HepG2 (cell line): ENCODE results near the gene ARHGEF10L. TPM values are rescaled to one million over a fixed set of nuclear protein-coding genes. Genes with fewer than 3 reads are reported as not detected.

Experiments used
- ATAC-seq: fragments of 200-7000 bp; cut with Tn5 transposase; 3 replicates; pipeline ENCODE4 v1.9.1; 2020; ENCODE audit warnings: mild to moderate bottlenecking, moderate library complexity
- BruUV-seq: library from RNA; stranded (reverse); fragments of 400-500 nt; replicated peaks from 2 replicates; lab custom pipeline; 2021; lab: Mats Ljungman, UMichigan
- CTCF ChIA-PET: fragments of 300-600 bp; formaldehyde crosslinking; extraction: SDS; loops from one replicate; lab custom pipeline; 2021; ENCODE audit warnings: low total read pairs, inconsistent platforms, low intra/inter-chr PET ratio; lab: Yijun Ruan, JAX
- POLR2A ChIA-PET: fragments of 350-600 bp; sonication (Branson Sonifier 250); formaldehyde crosslinking; loops from one replicate; lab custom pipeline; 2020; ENCODE audit warnings: antibody characterized with exemption, inconsistent platforms; lab: Yijun Ruan, JAX
- DNase-seq: peaks from one replicate; pipeline ENCODE4 v3.0.0-alpha.2; 2015; ENCODE audit warnings: low spot score
- FAIRE-seq: peaks from 3 replicates; lab custom pipeline; 2011; peaks lifted over from hg19 to GRCh38; lab: Jason Lieb, UNC
- H2AFZ ChIP-seq: one replicate; pipeline ENCODE4 v1.6.1; 2011; ENCODE audit warnings: low read length, inconsistent platforms
- H3K27ac ChIP-seq: fragments of 300-600 bp; 3 replicates; pipeline ENCODE4 v1.8.0; 2011; ENCODE audit warnings: mixed run types, mild to moderate bottlenecking, mixed read lengths, low read length, inconsistent platforms; ENCODE audit not compliant: insufficient read depth; ENCODE audit errors: extremely low read length
- H3K27me3 ChIP-seq, 2 experiments: fragments of 200-600 bp in 1 of 2; 2 replicates in 1 of 2; 3 replicates in 1 of 2; pipeline versions ENCODE4 v1.6.0 to v1.8.0; 2011; ENCODE audit warnings: low read length in 2 of 2, mild to moderate bottlenecking in 2 of 2, moderate library complexity in 2 of 2, inconsistent platforms in 1 of 2; ENCODE audit not compliant: insufficient read depth in 2 of 2, control insufficient read depth in 1 of 2
- H3K36me3 ChIP-seq, 2 experiments: fragments of 200-600 bp in 1 of 2; replicated peaks in 1 of 2; 2 replicates in 1 of 2; 3 replicates in 1 of 2; pipeline versions ENCODE4 v1.5.1 to v1.8.0; 2011; ENCODE audit warnings: low read length in 2 of 2, inconsistent platforms in 1 of 2; ENCODE audit not compliant: insufficient read depth in 2 of 2, control insufficient read depth in 1 of 2
- H3K4me1 ChIP-seq: 2 replicates; pipeline ENCODE4 v1.5.1; 2012; ENCODE audit warnings: low read length, inconsistent platforms; ENCODE audit not compliant: insufficient read depth
- H3K4me2 ChIP-seq: 2 replicates; pipeline ENCODE4 v1.6.0; 2011; ENCODE audit warnings: low read depth, low read length, inconsistent platforms
- H3K4me3 ChIP-seq, 3 experiments: fragments of 200-600 bp in 1 of 3; sonication (generic), shearing (Covaris generic) in 1 of 3; replicated peaks in 1 of 3; 2 replicates each; pipeline ENCODE4 v1.5.1; 2011 to 2016; ENCODE audit warnings: low read length in 3 of 3, inconsistent platforms in 2 of 3, low read depth in 2 of 3, mild to moderate bottlenecking in 2 of 3, control low read depth in 1 of 3, mixed read lengths in 1 of 3; ENCODE audit not compliant: insufficient read depth in 1 of 3
- H3K79me2 ChIP-seq: one replicate; pipeline ENCODE4 v1.6.1; 2011; ENCODE audit warnings: low read length, inconsistent platforms; ENCODE audit not compliant: insufficient read depth
- H3K9ac ChIP-seq: 2 replicates; pipeline ENCODE4 v1.6.0; 2011; ENCODE audit warnings: mild to moderate bottlenecking, low read depth, low read length, inconsistent platforms; ENCODE audit not compliant: insufficient read depth
- H3K9me3 ChIP-seq: 2 replicates; pipeline ENCODE4 v1.5.1; 2012; ENCODE audit warnings: mild to moderate bottlenecking, low read length
- H4K20me1 ChIP-seq: 2 replicates; pipeline ENCODE4 v1.6.0; 2011; ENCODE audit warnings: inconsistent platforms, mild to moderate bottlenecking, low read length, moderate library complexity; ENCODE audit not compliant: insufficient read depth
- AGO2 ChIP-seq: fragments of 200-400 bp; formaldehyde crosslinking; optimal IDR thresholded peaks from 2 replicates; pipeline ENCODE3; 2017; ENCODE audit warnings: mild to moderate bottlenecking, low read depth, low read length, moderate library complexity
- GABPA ChIP-seq, 2 experiments: IDR thresholded peaks; 2 replicates each; pipeline ENCODE4 v1.6.1; 2011 to 2016; ENCODE audit warnings: low read depth in 2 of 2, low read length in 1 of 2, missing biosample characterization in 1 of 2, missing genetic modification characterization in 1 of 2
- KLF13 ChIP-seq: sonication (generic); formaldehyde crosslinking; IDR thresholded peaks from 2 replicates; pipeline ENCODE4 v1.4.0; 2020; ENCODE audit warnings: mild to moderate bottlenecking, missing genetic modification reagents
- NAIF1 ChIP-seq: sonication (generic); formaldehyde crosslinking; IDR thresholded peaks from 2 replicates; pipeline ENCODE4 v1.5.0; 2020; ENCODE audit warnings: mild to moderate bottlenecking, missing genetic modification reagents, borderline replicate concordance
- ONECUT2 ChIP-seq: sonication (generic); formaldehyde crosslinking; IDR thresholded peaks from 2 replicates; pipeline ENCODE4 v1.4.0; 2020; ENCODE audit warnings: missing genetic modification reagents
- PHB2 ChIP-seq: fragments of 450-650 bp; IDR thresholded peaks from 2 replicates; pipeline ENCODE4 v1.6.1; 2018; ENCODE audit not compliant: partially characterized antibody
- RBM22 ChIP-seq: fragments of 200-400 bp; formaldehyde crosslinking; optimal IDR thresholded peaks from 2 replicates; pipeline ENCODE3; 2017; ENCODE audit warnings: mild to moderate bottlenecking, low read length, moderate library complexity
- TMF1 ChIP-seq: sonication (generic); formaldehyde crosslinking; IDR thresholded peaks from 2 replicates; pipeline ENCODE4 v1.8.1; 2022; ENCODE audit warnings: low read depth, missing genetic modification reagents
- ZKSCAN8 ChIP-seq: IDR thresholded peaks from 2 replicates; pipeline ENCODE4 v1.6.1; 2016; ENCODE audit warnings: borderline replicate concordance, missing genetic modification reagents, missing compliant biosample characterization
- ZNF354B ChIP-seq: sonication (generic); formaldehyde crosslinking; IDR thresholded peaks from 2 replicates; pipeline ENCODE4 v1.8.0; 2022; ENCODE audit warnings: mild to moderate bottlenecking, missing genetic modification reagents
- ZNF547 ChIP-seq: sonication (generic); formaldehyde crosslinking; IDR thresholded peaks from 2 replicates; pipeline ENCODE4 v1.5.1; 2020; ENCODE audit warnings: mild to moderate bottlenecking, missing genetic modification reagents
- ZNF550 ChIP-seq: sonication (generic); formaldehyde crosslinking; IDR thresholded peaks from 2 replicates; pipeline ENCODE4 v1.4.0; 2020; ENCODE audit warnings: mild to moderate bottlenecking, missing genetic modification reagents, borderline replicate concordance
- ZNF850 ChIP-seq: sonication (generic); formaldehyde crosslinking; conservative IDR thresholded peaks from 2 replicates; pipeline ENCODE4 v1.9.0; 2021; ENCODE audit warnings: mild to moderate bottlenecking, missing genetic modification reagents
- WGBS: methylation state at CpG from one replicate; pipeline ENCODE4 v1.1.6; 2017; ENCODE audit warnings: low lambda C conversion rate; 5-methylcytosine and 5-hydroxymethylcytosine counted together
- in situ Hi-C: cut with HindIII; loops from 2 replicates; pipeline ENCODE4 v1.10.0; 2017; ENCODE audit warnings: low pct_unique_long_range_greater_than_20kb; ENCODE audit not compliant: extremely low pct_ligation_motif_present
- intact Hi-C: fragments of 100-400 bp; cut with micrococcal nuclease; formaldehyde crosslinking; loops from one replicate; pipeline ENCODE4 v1.10.0; 2022; ENCODE audit not compliant: unreplicated experiment
- polyA plus RNA-seq, 8 experiments: library from polyadenylated mRNA; depleted of rRNA in 3 of 8; stranded (reverse) in 7 of 8; unstranded in 1 of 8; fragments of >200 nt; fragmentation: Illumina TruSeq in 4 of 8; extraction: Trizol in 4 of 8; gene quantifications; 2 replicates each; pipeline versions ENCODE4 v1.2.1 to v1.2.3, GENCODE V29; 2011 to 2016; ENCODE audit warnings: low read depth in 4 of 8, missing spikeins in 1 of 8, mixed read lengths in 1 of 8; ENCODE audit not compliant: insufficient read depth in 1 of 8
- total RNA-seq, 5 experiments: library from RNA; depleted of rRNA; stranded (reverse); fragments of >200 nt; fragmentation: Illumina TruSeq; extraction: Trizol; gene quantifications; 2 replicates each; pipeline ENCODE4 v1.2.3, GENCODE V29; 2016; ENCODE audit warnings: low read depth in 1 of 5
- TF ChIP-seq, protein P1 (sequence below): sonication (generic); formaldehyde crosslinking; IDR thresholded peaks from 2 replicates; pipeline ENCODE4 v1.4.0; 2020; ENCODE audit warnings: missing genetic modification reagents
- TF ChIP-seq, protein P2 (sequence below): sonication (generic); formaldehyde crosslinking; IDR thresholded peaks from 2 replicates; pipeline ENCODE4 v1.8.0; 2022; ENCODE audit warnings: mild to moderate bottlenecking, missing genetic modification reagents, borderline replicate concordance
- TF ChIP-seq, protein P3 (sequence below): sonication (generic); formaldehyde crosslinking; IDR thresholded peaks from 2 replicates; pipeline ENCODE4 v1.5.1; 2020; ENCODE audit warnings: missing genetic modification reagents, mild to moderate bottlenecking, borderline replicate concordance
- TF ChIP-seq, protein P4 (sequence below): conservative IDR thresholded peaks from 2 replicates; pipeline ENCODE4 v1.6.1; 2018; ENCODE audit warnings: missing genetic modification reagents

The ARHGEF10L gene
- total and polyA plus RNA-seq, 2 of the 13 experiments (the other 11 are each of a cell fraction or from before 2014, with no cell fraction given): 46.5 to 78.3 TPM

DNA sequence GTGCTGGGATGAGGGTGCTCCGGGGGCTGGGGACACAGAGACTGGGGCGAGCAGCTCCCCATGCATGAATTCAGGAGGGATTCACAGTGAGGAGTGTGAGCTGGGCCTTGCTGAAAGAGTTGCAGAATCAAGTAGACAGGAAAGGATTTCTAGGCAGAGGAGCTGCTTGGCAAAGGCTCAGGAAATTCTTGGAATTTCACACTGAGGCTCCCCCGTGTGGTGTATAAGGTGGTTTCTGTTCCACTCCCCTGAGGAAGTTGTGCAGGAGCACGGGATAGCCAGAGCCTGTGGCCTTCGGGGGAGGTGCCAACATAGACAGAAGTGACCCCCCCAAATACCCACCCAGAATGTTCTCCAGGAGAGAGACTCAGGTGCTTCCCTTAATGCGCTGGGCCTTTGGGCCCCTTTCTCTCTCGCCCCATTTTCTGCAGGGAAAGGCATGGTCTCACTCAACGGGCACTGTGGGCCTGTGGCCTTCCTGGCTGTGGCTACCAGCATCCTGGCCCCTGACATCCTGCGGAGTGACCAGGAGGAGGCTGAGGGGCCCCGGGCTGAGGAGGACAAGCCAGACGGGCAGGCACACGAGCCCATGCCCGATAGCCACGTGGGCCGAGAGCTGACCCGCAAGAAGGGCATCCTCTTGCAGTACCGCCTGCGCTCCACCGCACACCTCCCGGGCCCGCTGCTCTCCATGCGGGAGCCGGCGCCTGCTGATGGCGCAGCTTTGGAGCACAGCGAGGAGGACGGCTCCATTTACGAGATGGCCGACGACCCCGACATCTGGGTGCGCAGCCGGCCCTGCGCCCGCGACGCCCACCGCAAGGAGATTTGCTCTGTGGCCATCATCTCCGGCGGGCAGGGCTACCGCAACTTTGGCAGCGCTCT, 157.2 kb downstream of the ARHGEF10L start (continued):
- no peak for TF ChIP-seq PHB2
- TF ChIP-seq ONECUT2 (CRISPR knock-in tag): no peak
- peak; percentile 89 for TF ChIP-seq RBM22
- no peak for TF ChIP-seq ZKSCAN8 (CRISPR knock-in tag)
- TF ChIP-seq ZNF550 (CRISPR knock-in tag): no peak
- TF ChIP-seq NAIF1 (CRISPR knock-in tag): no peak
- TF ChIP-seq GABPA (IDR thresholded peaks at IDR 0.05; ENCODE audit: low read depth, low read length): no peak
- TF ChIP-seq GABPA (CRISPR knock-in tag; IDR thresholded peaks at IDR 0.05; ENCODE audit: low read depth): no peak
- TF ChIP-seq TMF1 (CRISPR knock-in tag): no peak
- TF ChIP-seq AGO2: peak; percentile 93

DNA sequence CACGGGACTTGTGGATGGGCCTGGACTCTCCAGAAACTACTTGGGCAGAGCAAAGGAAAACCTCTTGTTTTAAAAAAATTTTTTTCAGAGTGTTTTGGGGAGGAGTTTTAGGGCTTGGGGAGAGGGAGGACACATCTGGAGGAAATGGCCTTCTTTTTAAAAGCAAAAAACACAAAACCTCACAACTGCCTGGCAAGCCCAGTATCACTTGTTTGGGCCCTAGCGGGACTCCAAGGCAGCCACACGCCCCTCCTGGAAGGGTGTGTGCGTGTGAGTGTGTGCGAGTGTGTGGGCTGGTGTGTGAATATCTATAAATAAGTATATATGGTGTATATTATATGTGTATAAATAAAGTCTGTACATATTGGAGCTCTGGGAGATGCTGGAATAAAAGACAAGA, 158.0 kb downstream of the ARHGEF10L start:
- 0 out of 2 replicates have a peak, but pooled peaks cover 6% of the 10 kb centered on the region for H4K20me1 ChIP-seq
- H3K4me3 ChIP-seq: no peak overlapping the region
- H3K79me2 ChIP-seq: no peaks in the 10 kb centered on the region
- ATAC-seq (no peak), FAIRE-seq (no peak), DNase-seq (no peak)
- H2AFZ ChIP-seq: no peak overlapping the region
- WGBS: 96% methylated on average over 5 of the region's 5 CpGs
- no peak overlapping the region for H3K4me2 ChIP-seq
- H3K9ac ChIP-seq: no peak overlapping the region
- H3K36me3 ChIP-seq: peaks cover 25 to 44% of the 10 kb centered on the region in 2 experiments
- TSS peak; percentile 37 for BruUV-seq
- in situ Hi-C loops (no loop called here), intact Hi-C loops (no loop called here)
- no peaks in the 10 kb centered on the region for H3K9me3 ChIP-seq
- CTCF ChIA-PET: no interaction called here
- H3K4me1 ChIP-seq: 0 out of 2 replicates have a peak, but pooled peaks cover 14% of the 10 kb centered on the region
- no peak overlapping the region for H3K27ac ChIP-seq
- peaks cover 5 to 22% of the 10 kb centered on the region in 2 experiments; a peak in 3 of 5 replicates for H3K27me3 ChIP-seq
- POLR2A ChIA-PET: no interaction called here
- TF ChIP-seq KLF13 (CRISPR knock-in tag) (no peak), ZNF850 (CRISPR knock-in tag) (no peak), ZNF354B (CRISPR knock-in tag) (no peak), ZNF547 (no peak)
- TF ChIP-seq, protein P1, sequence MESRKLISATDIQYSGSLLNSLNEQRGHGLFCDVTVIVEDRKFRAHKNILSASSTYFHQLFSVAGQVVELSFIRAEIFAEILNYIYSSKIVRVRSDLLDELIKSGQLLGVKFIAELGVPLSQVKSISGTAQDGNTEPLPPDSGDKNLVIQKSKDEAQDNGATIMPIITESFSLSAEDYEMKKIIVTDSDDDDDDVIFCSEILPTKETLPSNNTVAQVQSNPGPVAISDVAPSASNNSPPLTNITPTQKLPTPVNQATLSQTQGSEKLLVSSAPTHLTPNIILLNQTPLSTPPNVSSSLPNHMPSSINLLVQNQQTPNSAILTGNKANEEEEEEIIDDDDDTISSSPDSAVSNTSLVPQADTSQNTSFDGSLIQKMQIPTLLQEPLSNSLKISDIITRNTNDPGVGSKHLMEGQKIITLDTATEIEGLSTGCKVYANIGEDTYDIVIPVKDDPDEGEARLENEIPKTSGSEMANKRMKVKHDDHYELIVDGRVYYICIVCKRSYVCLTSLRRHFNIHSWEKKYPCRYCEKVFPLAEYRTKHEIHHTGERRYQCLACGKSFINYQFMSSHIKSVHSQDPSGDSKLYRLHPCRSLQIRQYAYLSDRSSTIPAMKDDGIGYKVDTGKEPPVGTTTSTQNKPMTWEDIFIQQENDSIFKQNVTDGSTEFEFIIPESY (CRISPR knock-in tag): no peak
- TF ChIP-seq, protein P2, sequence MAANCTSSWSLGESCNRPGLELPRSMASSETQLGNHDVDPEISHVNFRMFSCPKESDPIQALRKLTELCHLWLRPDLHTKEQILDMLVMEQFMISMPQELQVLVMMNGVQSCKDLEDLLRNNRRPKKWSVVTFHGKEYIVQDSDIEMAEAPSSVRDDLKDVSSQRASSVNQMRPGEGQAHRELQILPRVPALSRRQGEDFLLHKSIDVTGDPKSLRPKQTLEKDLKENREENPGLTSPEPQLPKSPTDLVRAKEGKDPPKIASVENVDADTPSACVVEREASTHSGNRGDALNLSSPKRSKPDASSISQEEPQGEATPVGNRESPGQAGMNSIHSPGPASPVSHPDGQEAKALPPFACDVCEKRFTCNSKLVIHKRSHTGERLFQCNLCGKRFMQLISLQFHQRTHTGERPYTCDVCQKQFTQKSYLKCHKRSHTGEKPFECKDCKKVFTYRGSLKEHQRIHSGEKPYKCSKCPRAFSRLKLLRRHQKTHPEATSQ (CRISPR knock-in tag): no peak
- TF ChIP-seq, protein P3, sequence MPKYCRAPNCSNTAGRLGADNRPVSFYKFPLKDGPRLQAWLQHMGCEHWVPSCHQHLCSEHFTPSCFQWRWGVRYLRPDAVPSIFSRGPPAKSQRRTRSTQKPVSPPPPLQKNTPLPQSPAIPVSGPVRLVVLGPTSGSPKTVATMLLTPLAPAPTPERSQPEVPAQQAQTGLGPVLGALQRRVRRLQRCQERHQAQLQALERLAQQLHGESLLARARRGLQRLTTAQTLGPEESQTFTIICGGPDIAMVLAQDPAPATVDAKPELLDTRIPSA (CRISPR knock-in tag): no peak
- TF ChIP-seq, protein P4, sequence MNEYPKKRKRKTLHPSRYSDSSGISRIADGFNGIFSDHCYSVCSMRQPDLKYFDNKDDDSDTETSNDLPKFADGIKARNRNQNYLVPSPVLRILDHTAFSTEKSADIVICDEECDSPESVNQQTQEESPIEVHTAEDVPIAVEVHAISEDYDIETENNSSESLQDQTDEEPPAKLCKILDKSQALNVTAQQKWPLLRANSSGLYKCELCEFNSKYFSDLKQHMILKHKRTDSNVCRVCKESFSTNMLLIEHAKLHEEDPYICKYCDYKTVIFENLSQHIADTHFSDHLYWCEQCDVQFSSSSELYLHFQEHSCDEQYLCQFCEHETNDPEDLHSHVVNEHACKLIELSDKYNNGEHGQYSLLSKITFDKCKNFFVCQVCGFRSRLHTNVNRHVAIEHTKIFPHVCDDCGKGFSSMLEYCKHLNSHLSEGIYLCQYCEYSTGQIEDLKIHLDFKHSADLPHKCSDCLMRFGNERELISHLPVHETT (CRISPR knock-in tag): no peak
